Hepatocyte (in vitro differentiated cells): ENCODE results near the gene SCAI. TPM values are rescaled to one million over a fixed set of nuclear protein-coding genes. Genes with fewer than 3 reads are reported as not detected.
"Not testable (repeated sequence)": the region's sequence is repeated elsewhere in the genome, so short reads cannot be mapped to it uniquely, and the experiment has no call there.

Source experiments
- DNase-seq: peaks from one replicate; pipeline ENCODE4 v3.0.0-alpha.2; 2016; ENCODE audit warnings: low spot score
- H2AFZ ChIP-seq: fragments of 200-600 bp; sonication (generic); 2 replicates; pipeline ENCODE4 v1.6.0; 2016; ENCODE audit warnings: antibody characterized with exemption, mild to moderate bottlenecking
- H3K27ac ChIP-seq: fragments of 200-600 bp; sonication (generic); 2 replicates; pipeline ENCODE4 v1.5.1; 2016; ENCODE audit warnings: mild to moderate bottlenecking
- H3K27me3 ChIP-seq: fragments of 200-600 bp; sonication (generic); 2 replicates; pipeline ENCODE4 v1.6.1; 2016
- H3K36me3 ChIP-seq: fragments of 200-600 bp; sonication (generic); replicated peaks from 2 replicates; pipeline ENCODE4 v1.5.1; 2016; ENCODE audit warnings: low read depth; ENCODE audit not compliant: insufficient read depth
- H3K4me1 ChIP-seq: fragments of 200-600 bp; sonication (generic); 2 replicates; pipeline ENCODE4 v1.5.1; 2016; ENCODE audit warnings: mild to moderate bottlenecking, moderate library complexity; ENCODE audit not compliant: insufficient read depth
- H3K4me2 ChIP-seq: fragments of 200-600 bp; sonication (generic); 2 replicates; pipeline ENCODE4 v1.6.0; 2016
- H3K4me3 ChIP-seq: fragments of 200-600 bp; sonication (generic); 2 replicates; pipeline ENCODE4 v1.5.1; 2016; ENCODE audit warnings: mild to moderate bottlenecking
- H3K79me2 ChIP-seq: fragments of 200-600 bp; sonication (generic); 2 replicates; pipeline ENCODE4 v1.6.0; 2017; ENCODE audit warnings: mild to moderate bottlenecking
- H3K9me2 ChIP-seq: fragments of 200-600 bp; sonication (generic); replicated peaks from 2 replicates; pipeline ENCODE4 v1.6.0; 2017; ENCODE audit warnings: mild to moderate bottlenecking; ENCODE audit not compliant: insufficient read depth
- H3K9me3 ChIP-seq: fragments of 200-600 bp; sonication (generic); 2 replicates; pipeline ENCODE4 v1.5.1; 2016; ENCODE audit warnings: low read depth, mild to moderate bottlenecking
- H4K20me1 ChIP-seq: fragments of 200-600 bp; sonication (generic); 2 replicates; pipeline ENCODE4 v1.6.0; 2016; ENCODE audit warnings: mild to moderate bottlenecking; ENCODE audit not compliant: insufficient read depth, poor library complexity, severe bottlenecking
- EZH2 ChIP-seq: fragments of 200-600 bp; sonication (generic); IDR thresholded peaks from 2 replicates; pipeline ENCODE4 v1.6.1; 2016; ENCODE audit warnings: antibody characterized with exemption, mild to moderate bottlenecking, borderline replicate concordance
- EZH2phosphoT487 ChIP-seq: fragments of 200-600 bp; sonication (generic); IDR thresholded peaks from one replicate; pipeline ENCODE4 v1.6.1; 2018; ENCODE audit warnings: antibody characterized with exemption, mild to moderate bottlenecking, low read depth, moderate library complexity; ENCODE audit not compliant: unreplicated experiment, severe bottlenecking
- WGBS: methylation state at CpG from one replicate; pipeline ENCODE4 v1.1.6; 2016; ENCODE audit warnings: low lambda C conversion rate; ENCODE audit errors: missing lambda C conversion rate; 5-methylcytosine and 5-hydroxymethylcytosine counted together
- polyA plus RNA-seq: library from polyadenylated mRNA; unstranded; fragments of >200 nt; fragmentation: Nextera tagmentation; extraction: Ambion mirVana; gene quantifications from 2 replicates; pipeline ENCODE4 v1.2.1, GENCODE V29; 2016
- total RNA-seq: library from RNA; depleted of rRNA; stranded (reverse); fragments of >200 nt; gene quantifications from 2 replicates; pipeline ENCODE4 v1.2.3, GENCODE V29; 2014
- TF ChIP-seq, protein P1 (sequence below): fragments of 200-600 bp; sonication (generic); IDR thresholded peaks from 2 replicates; pipeline ENCODE4 v1.5.1; 2016; ENCODE audit warnings: antibody characterized with exemption, mild to moderate bottlenecking; ENCODE audit not compliant: poor library complexity

Gene SCAI
- total and polyA plus RNA-seq, 2 experiments from 2014 or later, result 0.97 to 10.5 TPM

DNA sequence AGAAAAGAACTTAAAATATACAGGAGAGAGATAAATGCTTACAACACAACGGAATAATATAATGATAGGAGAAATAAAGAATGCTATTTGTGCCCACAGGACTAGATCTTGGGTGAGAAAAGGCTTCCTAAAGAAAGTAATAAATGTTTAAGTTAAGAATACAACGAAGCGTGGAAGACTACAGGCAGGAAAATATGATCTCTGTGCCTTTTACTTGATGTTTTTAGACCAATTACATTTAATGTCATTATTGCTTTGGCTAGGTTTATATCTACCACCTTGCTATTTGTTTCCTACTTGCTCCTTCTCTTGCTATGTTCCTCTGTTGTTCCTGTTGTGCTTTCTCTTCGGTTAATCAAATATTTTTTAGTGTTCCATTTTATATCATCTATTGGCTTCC lies 122.3 kb downstream of the SCAI start:
- TF ChIP-seq EZH2 (no peak), EZH2phosphoT487 (no peak)
- TF ChIP-seq, protein P1, sequence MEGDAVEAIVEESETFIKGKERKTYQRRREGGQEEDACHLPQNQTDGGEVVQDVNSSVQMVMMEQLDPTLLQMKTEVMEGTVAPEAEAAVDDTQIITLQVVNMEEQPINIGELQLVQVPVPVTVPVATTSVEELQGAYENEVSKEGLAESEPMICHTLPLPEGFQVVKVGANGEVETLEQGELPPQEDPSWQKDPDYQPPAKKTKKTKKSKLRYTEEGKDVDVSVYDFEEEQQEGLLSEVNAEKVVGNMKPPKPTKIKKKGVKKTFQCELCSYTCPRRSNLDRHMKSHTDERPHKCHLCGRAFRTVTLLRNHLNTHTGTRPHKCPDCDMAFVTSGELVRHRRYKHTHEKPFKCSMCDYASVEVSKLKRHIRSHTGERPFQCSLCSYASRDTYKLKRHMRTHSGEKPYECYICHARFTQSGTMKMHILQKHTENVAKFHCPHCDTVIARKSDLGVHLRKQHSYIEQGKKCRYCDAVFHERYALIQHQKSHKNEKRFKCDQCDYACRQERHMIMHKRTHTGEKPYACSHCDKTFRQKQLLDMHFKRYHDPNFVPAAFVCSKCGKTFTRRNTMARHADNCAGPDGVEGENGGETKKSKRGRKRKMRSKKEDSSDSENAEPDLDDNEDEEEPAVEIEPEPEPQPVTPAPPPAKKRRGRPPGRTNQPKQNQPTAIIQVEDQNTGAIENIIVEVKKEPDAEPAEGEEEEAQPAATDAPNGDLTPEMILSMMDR, result no peak
- Histone ChIP-seq H3K36me3 (no peaks in the 10 kb centered on the region), H3K4me1 (peaks cover 2% of the 10 kb centered on the region), H2AFZ (no peak overlapping the region), H4K20me1 (no peaks in the 10 kb centered on the region), H3K4me2 (no peak overlapping the region), H3K4me3 (no peak overlapping the region), H3K27me3 (no peaks in the 10 kb centered on the region), H3K27ac (no peak overlapping the region), H3K9me2 (no peaks in the 10 kb centered on the region), H3K79me2 (no peaks in the 10 kb centered on the region), H3K9me3 (no peaks in the 10 kb centered on the region)
- no peak for DNase-seq
- WGBS, result 97% methylated on average over 4 of the region's 4 CpGs

DNA sequence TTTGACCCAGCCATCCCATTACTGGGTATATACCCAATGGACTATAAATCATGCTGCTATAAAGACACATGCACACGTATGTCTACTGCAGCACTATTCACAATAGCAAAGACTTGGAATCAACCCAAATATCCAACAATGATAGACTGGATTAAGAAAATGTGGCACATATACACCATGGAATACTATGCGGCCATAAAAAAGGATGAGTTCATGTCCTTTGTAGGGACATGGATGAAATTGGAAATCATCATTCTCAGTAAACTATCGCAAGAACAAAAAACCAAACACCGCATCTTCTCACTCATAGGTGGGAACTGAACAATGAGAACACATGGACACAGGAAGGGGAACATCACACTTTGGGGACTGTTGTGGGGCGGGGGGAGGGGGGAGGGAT lies 127.7 kb downstream of the SCAI start:
- not testable (repeated sequence) for H2AFZ ChIP-seq, H3K9me2 ChIP-seq, H3K36me3 ChIP-seq, H3K27me3 ChIP-seq, H3K27ac ChIP-seq, H3K4me2 ChIP-seq, H3K4me1 ChIP-seq, DNase-seq, H4K20me1 ChIP-seq, H3K79me2 ChIP-seq, H3K4me3 ChIP-seq, H3K9me3 ChIP-seq
- WGBS, result 91% methylated on average over 5 of the region's 5 CpGs

DNA sequence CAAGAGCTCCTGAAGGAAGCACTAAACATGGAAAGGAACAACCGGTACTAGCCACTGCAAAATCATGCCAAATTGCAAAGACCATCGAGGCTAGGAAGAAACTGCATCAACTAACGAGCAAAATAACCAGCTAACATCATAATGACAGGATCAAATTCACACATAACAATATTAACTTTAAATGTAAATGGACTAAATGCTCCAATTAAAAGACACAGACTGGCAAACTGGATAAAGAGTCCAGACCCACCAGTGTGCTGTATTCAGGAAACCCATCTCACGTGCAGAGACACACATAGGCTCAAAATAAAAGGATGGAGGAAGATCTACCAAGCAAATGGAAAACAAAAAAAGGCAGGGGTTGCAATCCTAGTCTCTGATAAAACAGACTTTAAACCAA lies 131.3 kb downstream of the SCAI start:
- H3K4me1 ChIP-seq, H3K4me2 ChIP-seq, H2AFZ ChIP-seq, DNase-seq, H3K4me3 ChIP-seq, H3K9me3 ChIP-seq, H3K27ac ChIP-seq, H3K79me2 ChIP-seq, H4K20me1 ChIP-seq, H3K27me3 ChIP-seq, H3K9me2 ChIP-seq, H3K36me3 ChIP-seq: not testable (repeated sequence)
- WGBS, result 94% methylated on average over 4 of the region's 4 CpGs

DNA sequence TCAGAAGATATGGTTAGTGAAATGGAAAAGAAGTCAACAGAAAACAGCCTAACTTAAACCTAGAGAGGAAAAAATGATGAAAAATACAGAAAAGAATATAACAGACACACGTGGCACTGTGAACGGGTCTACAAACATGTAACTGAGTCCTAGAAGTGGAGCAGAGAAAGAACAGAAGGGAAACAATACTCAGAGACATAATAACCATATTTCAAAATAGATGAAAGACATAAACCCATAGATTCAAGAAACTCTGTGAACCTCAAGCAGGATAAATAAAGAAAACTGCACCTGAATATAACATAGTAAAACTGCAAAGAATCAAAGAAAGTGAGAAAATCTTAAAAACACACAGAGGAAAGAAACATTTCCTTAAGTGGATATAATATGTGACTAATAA lies 134.7 kb downstream of the SCAI start:
- Histone ChIP-seq H3K79me2 (no peaks in the 10 kb centered on the region), H3K9me3 (no peaks in the 10 kb centered on the region), H3K4me2 (no peak overlapping the region), H3K4me1 (no peaks in the 10 kb centered on the region), H3K36me3 (no peaks in the 10 kb centered on the region), H3K4me3 (no peak overlapping the region), H3K27ac (no peak overlapping the region), H3K9me2 (no peaks in the 10 kb centered on the region), H3K27me3 (no peaks in the 10 kb centered on the region), H4K20me1 (no peaks in the 10 kb centered on the region), H2AFZ (no peak overlapping the region)
- TF ChIP-seq, protein P1, result no peak
- WGBS, result 97% methylated on average over 2 of the region's 2 CpGs
- no peak for DNase-seq

DNA sequence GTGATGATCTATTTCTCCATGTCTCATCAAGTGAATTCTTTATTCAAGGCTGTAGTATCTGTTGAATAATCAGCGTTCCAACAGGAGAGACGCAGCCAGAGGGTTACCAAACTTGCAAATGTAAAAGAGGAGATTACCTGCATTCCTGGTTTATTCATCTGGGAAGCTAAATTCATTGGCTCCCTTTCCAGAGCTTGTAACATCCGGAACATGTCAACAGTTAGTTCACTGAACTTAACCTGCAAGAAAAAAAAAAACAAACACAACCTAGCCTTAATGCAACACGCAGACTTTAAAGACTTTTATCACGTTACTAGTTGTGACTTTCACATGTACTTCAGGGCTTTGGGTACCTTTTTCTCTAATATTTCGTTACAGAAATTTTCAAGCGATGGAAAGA lies 140.0 kb downstream of the SCAI start:
- Histone ChIP-seq H3K9me3 (no peaks in the 10 kb centered on the region), H4K20me1 (no peaks in the 10 kb centered on the region)
- WGBS, result 93% methylated on average over 7 of the region's 7 CpGs

More for the DNA sequence above, 140.0 kb downstream of the SCAI start:
- no peak for DNase-seq
- H3K27me3 ChIP-seq, result no peaks in the 10 kb centered on the region
- H3K36me3 ChIP-seq, result no peaks in the 10 kb centered on the region
- no peak overlapping the region for H3K4me2 ChIP-seq
- no peaks in the 10 kb centered on the region for H3K79me2 ChIP-seq
- H3K9me2 ChIP-seq, result no peaks in the 10 kb centered on the region
- no peaks in the 10 kb centered on the region for H3K4me1 ChIP-seq
- no peak overlapping the region for H2AFZ ChIP-seq
- TF ChIP-seq EZH2phosphoT487, result no peak
- no peak for TF ChIP-seq EZH2
- TF ChIP-seq, protein P1, result no peak
- no peak overlapping the region for H3K4me3 ChIP-seq
- H3K27ac ChIP-seq, result no peak overlapping the region
